Embryonic facial prominence (tissue), 1 donor: ENCODE measurements around the gene SAMD4B.
"Not testable (repeated sequence)": the region's sequence is repeated elsewhere in the genome, so short reads cannot be mapped to it uniquely, and the experiment has no call there.

Source experiments
- DNase-seq: peaks from one replicate; pipeline ENCODE4 v3.0.0-alpha.2; 2016; ENCODE audit errors: extremely low spot score

Gene SAMD4B

GRCh38 chr19:39334444-39334976 is 7.7 kb upstream of the SAMD4B start:
- DNase-seq, result no peak

GRCh38 chr19:39335168-39335548 is 7.1 kb upstream of the SAMD4B start:
- no peak for DNase-seq

GRCh38 chr19:39336483-39336882 is 5.7 kb upstream of the SAMD4B start:
- no peak for DNase-seq

GRCh38 chr19:39339674-39340073 is 2.5 kb upstream of the SAMD4B start:
- no peak for DNase-seq

GRCh38 chr19:39340156-39340555 is 2.1 kb upstream of the SAMD4B start:
- not testable (repeated sequence) for DNase-seq

DNA sequence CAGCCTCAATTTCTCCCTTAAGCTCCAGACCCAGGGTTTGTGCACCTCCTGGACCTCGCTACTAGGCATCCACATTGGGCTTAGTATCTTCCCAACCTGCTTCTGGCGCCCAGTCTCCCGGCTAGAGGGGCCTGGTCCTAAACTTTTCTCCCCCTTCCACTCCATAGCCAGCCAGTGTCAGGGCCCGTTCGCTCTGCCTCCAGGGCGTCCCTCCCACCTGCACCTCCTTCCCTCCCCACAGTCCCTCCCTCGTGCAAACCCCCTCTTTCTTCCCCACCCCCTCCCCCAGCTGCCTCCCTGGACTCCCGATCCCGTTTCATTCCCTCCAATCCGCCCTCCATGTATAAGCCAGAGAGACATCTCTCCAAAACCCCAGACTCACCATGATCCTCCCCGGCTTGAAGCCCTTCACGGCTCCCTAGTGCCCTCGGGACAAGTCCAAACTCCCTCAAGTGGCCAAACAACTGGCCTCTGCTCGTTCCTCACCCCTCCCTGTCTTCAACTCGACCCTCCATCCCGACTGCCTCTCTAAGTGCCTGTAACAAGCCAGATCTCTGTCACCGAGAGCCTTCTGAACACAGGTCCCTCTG is 997 bp upstream of the SAMD4B start:
- DNase-seq, result no peak

- no peak for DNase-seq
These were observed 555 bp downstream of the SAMD4B start for GRCh38 chr19:39342647-39343305.

GRCh38 chr19:39345956-39346355 is 3.7 kb downstream of the SAMD4B start:
- DNase-seq, result no peak

DNA sequence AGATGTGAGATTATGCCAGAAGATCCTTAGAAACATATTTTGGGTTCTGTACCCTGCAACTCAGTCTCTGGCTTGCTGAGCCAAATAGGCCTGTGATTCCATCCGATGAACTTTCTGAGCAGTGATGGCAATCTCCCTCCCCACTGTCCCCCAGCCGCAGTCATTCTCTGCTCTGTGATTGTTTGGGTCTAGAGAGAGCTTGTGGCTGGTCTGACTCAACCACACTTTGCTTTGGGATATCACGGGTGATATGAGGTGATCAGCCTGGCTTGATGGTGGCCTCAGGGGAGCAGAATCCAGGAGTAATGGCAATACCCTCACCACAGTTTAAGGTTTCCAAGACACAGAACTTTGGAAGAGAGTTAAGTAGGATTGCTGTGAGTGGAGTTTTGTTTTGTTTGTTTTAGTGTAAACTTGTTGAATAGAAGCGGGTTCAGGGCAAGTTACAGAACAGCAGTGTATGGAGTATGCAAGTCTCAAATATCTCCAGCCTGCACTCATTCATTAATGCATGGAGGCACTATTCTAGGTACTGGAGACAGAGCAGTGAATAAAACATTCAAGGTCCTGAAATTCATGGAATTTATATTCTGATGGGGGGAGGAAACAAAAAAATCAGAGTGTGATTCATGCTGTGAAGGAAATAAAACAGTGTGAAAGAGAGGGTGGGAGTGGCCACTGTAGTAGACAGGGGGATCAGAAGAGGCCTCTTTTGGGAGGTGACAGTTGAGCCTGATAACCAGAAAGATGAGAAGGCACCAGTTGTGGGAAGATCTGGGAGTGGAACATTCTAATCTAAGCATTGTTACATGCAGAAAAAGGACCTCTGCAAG is 5.3 kb downstream of the SAMD4B start:
- no peak for DNase-seq

DNA sequence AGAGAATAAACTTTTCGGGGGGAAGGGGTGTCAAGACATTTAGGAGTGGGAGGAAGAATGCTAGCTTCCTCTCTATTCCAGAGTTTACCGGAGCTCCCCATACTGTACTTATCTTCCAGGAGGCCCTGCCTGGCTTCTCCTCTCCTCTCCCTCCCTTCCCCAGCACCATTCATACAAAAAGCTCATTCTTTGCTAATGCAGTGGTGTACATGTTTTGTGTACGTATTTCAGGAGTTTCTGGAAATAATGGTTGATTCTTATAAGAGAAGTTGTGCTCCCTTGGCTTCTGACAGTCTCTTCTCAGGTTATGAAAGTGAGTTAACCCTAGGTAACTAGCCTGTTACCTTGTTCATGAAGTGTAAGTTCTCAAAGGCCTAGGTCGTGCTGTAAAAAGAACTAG is 7.1 kb downstream of the SAMD4B start:
- no peak for DNase-seq

GRCh38 chr19:39350156-39350555 is 7.9 kb downstream of the SAMD4B start:
- DNase-seq, result no peak

GRCh38 chr19:39351537-39352064 is 9.4 kb downstream of the SAMD4B start:
- no peak for DNase-seq

GRCh38 chr19:39352381-39353255 is 10.4 kb downstream of the SAMD4B start:
- no peak for DNase-seq

DNA sequence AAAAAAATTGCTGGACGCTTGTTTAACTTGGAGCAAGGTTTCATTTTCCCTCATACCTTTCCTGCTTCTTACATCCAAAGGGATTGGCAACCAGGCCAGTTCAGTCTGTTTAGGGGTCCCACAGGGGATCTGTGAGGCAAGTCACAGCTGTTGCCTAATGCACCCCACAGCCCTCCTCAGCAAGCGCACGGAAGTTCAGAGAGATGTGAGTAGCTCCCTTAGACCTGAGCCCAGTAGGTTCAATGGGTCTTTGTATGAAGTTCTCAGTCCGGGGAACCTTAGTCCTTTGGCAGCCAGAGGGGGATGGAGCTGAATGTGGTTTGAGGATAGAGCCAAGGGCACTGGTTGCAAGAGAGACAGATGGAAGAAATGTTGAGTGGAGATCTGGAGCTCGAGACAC is 13.0 kb downstream of the SAMD4B start:
- DNase-seq, result no peak

GRCh38 chr19:39356073-39356472 is 13.9 kb downstream of the SAMD4B start:
- no peak for DNase-seq

DNA sequence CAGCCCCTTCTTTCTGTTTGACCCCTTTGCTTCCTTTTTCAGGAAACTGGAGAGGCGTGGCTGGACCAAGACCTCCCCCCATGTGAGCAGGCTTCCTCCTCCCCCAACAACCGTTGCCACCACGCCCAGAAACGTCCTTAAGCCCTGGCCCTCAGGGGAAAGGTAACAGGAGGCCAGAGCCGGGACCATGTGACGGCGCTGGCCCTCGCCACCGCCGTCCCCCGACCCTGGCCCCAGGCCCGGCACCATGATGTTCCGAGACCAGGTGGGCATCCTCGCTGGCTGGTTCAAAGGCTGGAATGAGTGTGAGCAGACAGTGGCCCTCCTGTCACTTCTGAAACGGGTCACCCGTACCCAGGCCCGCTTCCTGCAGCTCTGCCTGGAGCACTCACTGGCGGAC is 14.4 kb downstream of the SAMD4B start:
- DNase-seq, result no peak

DNA sequence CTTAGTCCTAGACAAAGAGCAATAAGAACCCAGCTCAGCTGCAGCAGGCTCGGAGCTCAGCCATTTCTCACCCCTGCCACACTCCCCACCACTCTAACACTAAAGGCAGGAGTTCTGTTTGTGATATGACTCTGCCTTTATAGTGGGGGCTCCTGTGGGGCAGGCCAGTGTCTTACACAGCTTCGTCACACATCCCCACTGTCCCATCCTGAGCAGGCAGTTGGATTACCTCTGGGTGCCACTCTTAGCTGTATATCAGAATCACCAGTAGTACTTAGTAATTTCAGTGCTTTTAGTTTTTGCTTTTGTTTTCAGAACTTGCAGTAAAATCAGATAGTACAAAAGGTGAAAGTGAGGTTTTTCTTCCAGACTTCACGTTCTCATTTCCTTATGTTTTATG is 16.8 kb downstream of the SAMD4B start:
- no peak for DNase-seq

DNA sequence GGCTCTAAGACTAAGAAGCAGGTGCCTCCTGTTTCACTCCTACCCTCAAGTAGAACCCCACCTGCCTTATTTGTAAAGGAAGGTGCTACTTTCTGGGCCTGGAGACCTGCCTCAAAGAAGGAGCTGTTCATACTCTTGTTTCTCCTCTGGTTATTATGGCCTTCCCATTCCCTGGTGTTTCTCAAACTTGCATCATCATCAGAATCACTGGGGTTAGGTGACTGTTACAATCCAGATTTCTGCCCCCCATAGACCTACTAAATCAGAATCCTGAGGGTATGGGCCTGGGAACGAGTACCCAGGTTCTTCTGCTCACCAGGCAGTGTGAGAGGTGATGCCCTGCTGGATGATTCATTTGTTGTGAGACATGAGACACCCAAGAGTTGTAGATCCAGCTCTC is 18.4 kb downstream of the SAMD4B start:
- DNase-seq, result no peak

GRCh38 chr19:39362682-39363657 is 20.7 kb downstream of the SAMD4B start:
- DNase-seq, result no peak

GRCh38 chr19:39363901-39364457 is 21.8 kb downstream of the SAMD4B start:
- DNase-seq, result no peak
